ENCODE results near the gene DIP2C.

DNA sequence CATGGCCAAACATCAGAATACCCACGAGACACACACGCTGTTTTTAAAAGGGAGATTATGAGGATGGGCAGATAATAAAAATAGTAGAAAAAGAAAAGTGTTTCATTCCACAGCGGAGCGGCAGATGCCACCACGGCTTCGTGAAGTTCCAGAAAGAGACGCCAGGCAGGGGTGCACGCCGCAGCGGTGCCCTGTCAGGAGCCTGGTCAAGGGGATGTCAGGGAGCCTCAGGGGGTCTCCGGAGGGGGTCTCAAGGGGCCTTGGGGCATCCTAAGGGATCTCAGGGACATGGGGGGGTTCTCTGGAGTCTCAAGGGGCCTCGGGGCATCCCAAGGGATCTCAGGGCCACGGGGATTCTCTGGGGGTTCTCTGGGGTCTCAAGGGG is 300.8 kb downstream of the DIP2C start:
- TF ChIP-seq RAD21 (IDR thresholded peaks at IDR 0.05; ENCODE audit: low read length) (no peak), CHD2 (IDR thresholded peaks at IDR 0.05; ENCODE audit: low read length, partially characterized antibody) (no peak), RCOR1 (IDR thresholded peaks at IDR 0.05; ENCODE audit: low read length) (no peak)
- TF ChIP-seq, protein P1, sequence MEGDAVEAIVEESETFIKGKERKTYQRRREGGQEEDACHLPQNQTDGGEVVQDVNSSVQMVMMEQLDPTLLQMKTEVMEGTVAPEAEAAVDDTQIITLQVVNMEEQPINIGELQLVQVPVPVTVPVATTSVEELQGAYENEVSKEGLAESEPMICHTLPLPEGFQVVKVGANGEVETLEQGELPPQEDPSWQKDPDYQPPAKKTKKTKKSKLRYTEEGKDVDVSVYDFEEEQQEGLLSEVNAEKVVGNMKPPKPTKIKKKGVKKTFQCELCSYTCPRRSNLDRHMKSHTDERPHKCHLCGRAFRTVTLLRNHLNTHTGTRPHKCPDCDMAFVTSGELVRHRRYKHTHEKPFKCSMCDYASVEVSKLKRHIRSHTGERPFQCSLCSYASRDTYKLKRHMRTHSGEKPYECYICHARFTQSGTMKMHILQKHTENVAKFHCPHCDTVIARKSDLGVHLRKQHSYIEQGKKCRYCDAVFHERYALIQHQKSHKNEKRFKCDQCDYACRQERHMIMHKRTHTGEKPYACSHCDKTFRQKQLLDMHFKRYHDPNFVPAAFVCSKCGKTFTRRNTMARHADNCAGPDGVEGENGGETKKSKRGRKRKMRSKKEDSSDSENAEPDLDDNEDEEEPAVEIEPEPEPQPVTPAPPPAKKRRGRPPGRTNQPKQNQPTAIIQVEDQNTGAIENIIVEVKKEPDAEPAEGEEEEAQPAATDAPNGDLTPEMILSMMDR (IDR thresholded peaks at IDR 0.05): no peak
